HepG2 (cell line): ENCODE results near the gene ARFGEF2. TPM values are rescaled to one million over a fixed set of nuclear protein-coding genes. Genes with fewer than 3 reads are reported as not detected.

Experiments used
- CEBPB ChIP-seq: IDR thresholded peaks from 2 replicates; pipeline ENCODE4 v1.6.1; 2011; ENCODE audit warnings: low read depth, low read length, improper control_type of control experiment, borderline replicate concordance
- NR2F6 ChIP-seq, 2 experiments: IDR thresholded peaks; 2 replicates each; pipeline ENCODE4 v1.6.1; 2016; ENCODE audit warnings: antibody characterized with exemption in 1 of 2, mild to moderate bottlenecking in 1 of 2
- POGZ ChIP-seq: sonication (generic); formaldehyde crosslinking; IDR thresholded peaks from 2 replicates; pipeline ENCODE4 v1.4.0; 2020; ENCODE audit warnings: mild to moderate bottlenecking, missing genetic modification reagents
- PRDM4 ChIP-seq: sonication (generic); formaldehyde crosslinking; IDR thresholded peaks from 2 replicates; pipeline ENCODE4 v1.9.0; 2021; ENCODE audit warnings: missing genetic modification reagents, borderline replicate concordance
- RAD51 ChIP-seq: fragments of 450-650 bp; IDR thresholded peaks from 2 replicates; pipeline ENCODE4 v1.6.1; 2016; ENCODE audit warnings: borderline replicate concordance
- TEAD3 ChIP-seq: optimal IDR thresholded peaks from 2 replicates; pipeline ENCODE3; 2016; ENCODE audit warnings: borderline replicate concordance
- ZNF350 ChIP-seq: sonication (generic); formaldehyde crosslinking; IDR thresholded peaks from 2 replicates; pipeline ENCODE4 v1.4.0; 2020; ENCODE audit warnings: mild to moderate bottlenecking, low read depth, missing genetic modification reagents, borderline replicate concordance
- ZNF710 ChIP-seq: sonication (generic); formaldehyde crosslinking; IDR thresholded peaks from 2 replicates; pipeline ENCODE4 v1.5.0; 2020; ENCODE audit warnings: mild to moderate bottlenecking, missing genetic modification reagents, borderline replicate concordance
- polyA plus RNA-seq, 8 experiments: library from polyadenylated mRNA; depleted of rRNA in 3 of 8; stranded (reverse) in 7 of 8; unstranded in 1 of 8; fragments of >200 nt; fragmentation: Illumina TruSeq in 4 of 8; extraction: Trizol in 4 of 8; gene quantifications; 2 replicates each; pipeline versions ENCODE4 v1.2.1 to v1.2.3, GENCODE V29; 2011 to 2016; ENCODE audit warnings: low read depth in 4 of 8, missing spikeins in 1 of 8, mixed read lengths in 1 of 8; ENCODE audit not compliant: insufficient read depth in 1 of 8
- total RNA-seq, 5 experiments: library from RNA; depleted of rRNA; stranded (reverse); fragments of >200 nt; fragmentation: Illumina TruSeq; extraction: Trizol; gene quantifications; 2 replicates each; pipeline ENCODE4 v1.2.3, GENCODE V29; 2016; ENCODE audit warnings: low read depth in 1 of 5
- TF ChIP-seq, protein P1 (sequence below): sonication (generic); formaldehyde crosslinking; IDR thresholded peaks from 2 replicates; pipeline ENCODE4 v1.5.0; 2020; ENCODE audit warnings: mild to moderate bottlenecking, missing genetic modification reagents
- TF ChIP-seq, protein P2 (sequence below): sonication (generic); formaldehyde crosslinking; IDR thresholded peaks from 2 replicates; pipeline ENCODE4 v1.9.0; 2021; ENCODE audit warnings: mild to moderate bottlenecking, missing genetic modification reagents
- TF ChIP-seq, protein P3 (sequence below): sonication (generic); formaldehyde crosslinking; IDR thresholded peaks from 2 replicates; pipeline ENCODE4; 2020; ENCODE audit warnings: missing genetic modification reagents, mild to moderate bottlenecking, borderline replicate concordance

ARFGEF2 gene
- total and polyA plus RNA-seq, 2 of the 13 experiments (the other 11 are each of a cell fraction or from before 2014, with no cell fraction given) = 44.0 to 60.8 TPM

DNA sequence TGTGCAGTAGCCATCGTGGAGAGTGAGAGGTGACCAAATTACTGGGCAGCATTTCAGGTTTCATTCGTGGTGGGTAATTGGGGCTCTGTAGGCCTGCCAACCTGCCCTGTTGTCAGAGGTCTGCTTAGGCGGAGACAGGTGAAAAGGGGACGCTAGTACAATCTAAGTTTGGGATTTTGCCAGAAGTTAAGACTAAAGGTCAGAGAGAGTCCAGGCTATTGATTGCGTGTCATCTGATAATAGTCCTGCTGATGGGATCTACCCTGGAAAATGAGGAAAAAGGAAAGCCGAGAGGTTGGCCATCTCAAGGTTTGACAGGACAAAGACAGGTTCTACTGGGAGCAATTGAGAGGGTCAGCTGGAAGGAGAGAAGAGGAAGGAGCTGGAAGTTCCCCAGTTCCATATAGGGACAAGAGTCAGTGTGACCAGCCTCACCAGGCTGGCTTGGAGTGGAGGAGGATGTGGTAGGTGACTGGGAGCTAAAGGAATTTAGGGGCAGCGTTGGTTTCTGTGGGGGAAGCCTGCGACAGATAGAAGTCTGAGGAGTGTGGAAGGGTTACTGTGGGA is 10.9 kb downstream of the ARFGEF2 start (continued):
- TF ChIP-seq, protein P1, sequence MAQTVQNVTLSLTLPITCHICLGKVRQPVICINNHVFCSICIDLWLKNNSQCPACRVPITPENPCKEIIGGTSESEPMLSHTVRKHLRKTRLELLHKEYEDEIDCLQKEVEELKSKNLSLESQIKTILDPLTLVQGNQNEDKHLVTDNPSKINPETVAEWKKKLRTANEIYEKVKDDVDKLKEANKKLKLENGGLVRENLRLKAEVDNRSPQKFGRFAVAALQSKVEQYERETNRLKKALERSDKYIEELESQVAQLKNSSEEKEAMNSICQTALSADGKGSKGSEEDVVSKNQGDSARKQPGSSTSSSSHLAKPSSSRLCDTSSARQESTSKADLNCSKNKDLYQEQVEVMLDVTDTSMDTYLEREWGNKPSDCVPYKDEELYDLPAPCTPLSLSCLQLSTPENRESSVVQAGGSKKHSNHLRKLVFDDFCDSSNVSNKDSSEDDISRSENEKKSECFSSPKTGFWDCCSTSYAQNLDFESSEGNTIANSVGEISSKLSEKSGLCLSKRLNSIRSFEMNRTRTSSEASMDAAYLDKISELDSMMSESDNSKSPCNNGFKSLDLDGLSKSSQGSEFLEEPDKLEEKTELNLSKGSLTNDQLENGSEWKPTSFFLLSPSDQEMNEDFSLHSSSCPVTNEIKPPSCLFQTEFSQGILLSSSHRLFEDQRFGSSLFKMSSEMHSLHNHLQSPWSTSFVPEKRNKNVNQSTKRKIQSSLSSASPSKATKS = no peak
- TF ChIP-seq ZNF710 (CRISPR knock-in tag) (peak; percentile 62; the same call in 1 of the 2 replicates), RAD51 (no peak), CEBPB (peak; percentile 1; the same call in 1 of the 2 replicates), ZNF350 (peak; percentile 2; the same call in 1 of the 2 replicates), PRDM4 (CRISPR knock-in tag) (no peak), POGZ (CRISPR knock-in tag) (peak; percentile 43; the same call in 1 of the 2 replicates), TEAD3 (no peak), NR2F6 (IDR thresholded peaks at IDR 0.05) (peak; percentile 76), NR2F6 (CRISPR knock-in tag; IDR thresholded peaks at IDR 0.05) (peak; percentile 80)
- TF ChIP-seq, protein P2, sequence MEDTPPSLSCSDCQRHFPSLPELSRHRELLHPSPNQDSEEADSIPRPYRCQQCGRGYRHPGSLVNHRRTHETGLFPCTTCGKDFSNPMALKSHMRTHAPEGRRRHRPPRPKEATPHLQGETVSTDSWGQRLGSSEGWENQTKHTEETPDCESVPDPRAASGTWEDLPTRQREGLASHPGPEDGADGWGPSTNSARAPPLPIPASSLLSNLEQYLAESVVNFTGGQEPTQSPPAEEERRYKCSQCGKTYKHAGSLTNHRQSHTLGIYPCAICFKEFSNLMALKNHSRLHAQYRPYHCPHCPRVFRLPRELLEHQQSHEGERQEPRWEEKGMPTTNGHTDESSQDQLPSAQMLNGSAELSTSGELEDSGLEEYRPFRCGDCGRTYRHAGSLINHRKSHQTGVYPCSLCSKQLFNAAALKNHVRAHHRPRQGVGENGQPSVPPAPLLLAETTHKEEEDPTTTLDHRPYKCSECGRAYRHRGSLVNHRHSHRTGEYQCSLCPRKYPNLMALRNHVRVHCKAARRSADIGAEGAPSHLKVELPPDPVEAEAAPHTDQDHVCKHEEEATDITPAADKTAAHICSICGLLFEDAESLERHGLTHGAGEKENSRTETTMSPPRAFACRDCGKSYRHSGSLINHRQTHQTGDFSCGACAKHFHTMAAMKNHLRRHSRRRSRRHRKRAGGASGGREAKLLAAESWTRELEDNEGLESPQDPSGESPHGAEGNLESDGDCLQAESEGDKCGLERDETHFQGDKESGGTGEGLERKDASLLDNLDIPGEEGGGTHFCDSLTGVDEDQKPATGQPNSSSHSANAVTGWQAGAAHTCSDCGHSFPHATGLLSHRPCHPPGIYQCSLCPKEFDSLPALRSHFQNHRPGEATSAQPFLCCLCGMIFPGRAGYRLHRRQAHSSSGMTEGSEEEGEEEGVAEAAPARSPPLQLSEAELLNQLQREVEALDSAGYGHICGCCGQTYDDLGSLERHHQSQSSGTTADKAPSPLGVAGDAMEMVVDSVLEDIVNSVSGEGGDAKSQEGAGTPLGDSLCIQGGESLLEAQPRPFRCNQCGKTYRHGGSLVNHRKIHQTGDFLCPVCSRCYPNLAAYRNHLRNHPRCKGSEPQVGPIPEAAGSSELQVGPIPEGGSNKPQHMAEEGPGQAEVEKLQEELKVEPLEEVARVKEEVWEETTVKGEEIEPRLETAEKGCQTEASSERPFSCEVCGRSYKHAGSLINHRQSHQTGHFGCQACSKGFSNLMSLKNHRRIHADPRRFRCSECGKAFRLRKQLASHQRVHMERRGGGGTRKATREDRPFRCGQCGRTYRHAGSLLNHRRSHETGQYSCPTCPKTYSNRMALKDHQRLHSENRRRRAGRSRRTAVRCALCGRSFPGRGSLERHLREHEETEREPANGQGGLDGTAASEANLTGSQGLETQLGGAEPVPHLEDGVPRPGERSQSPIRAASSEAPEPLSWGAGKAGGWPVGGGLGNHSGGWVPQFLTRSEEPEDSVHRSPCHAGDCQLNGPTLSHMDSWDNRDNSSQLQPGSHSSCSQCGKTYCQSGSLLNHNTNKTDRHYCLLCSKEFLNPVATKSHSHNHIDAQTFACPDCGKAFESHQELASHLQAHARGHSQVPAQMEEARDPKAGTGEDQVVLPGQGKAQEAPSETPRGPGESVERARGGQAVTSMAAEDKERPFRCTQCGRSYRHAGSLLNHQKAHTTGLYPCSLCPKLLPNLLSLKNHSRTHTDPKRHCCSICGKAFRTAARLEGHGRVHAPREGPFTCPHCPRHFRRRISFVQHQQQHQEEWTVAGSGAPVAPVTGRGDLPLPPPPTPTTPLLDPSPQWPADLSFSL (CRISPR knock-in tag) = peak; percentile 27; the same call in 1 of the 2 replicates
- TF ChIP-seq, protein P3, sequence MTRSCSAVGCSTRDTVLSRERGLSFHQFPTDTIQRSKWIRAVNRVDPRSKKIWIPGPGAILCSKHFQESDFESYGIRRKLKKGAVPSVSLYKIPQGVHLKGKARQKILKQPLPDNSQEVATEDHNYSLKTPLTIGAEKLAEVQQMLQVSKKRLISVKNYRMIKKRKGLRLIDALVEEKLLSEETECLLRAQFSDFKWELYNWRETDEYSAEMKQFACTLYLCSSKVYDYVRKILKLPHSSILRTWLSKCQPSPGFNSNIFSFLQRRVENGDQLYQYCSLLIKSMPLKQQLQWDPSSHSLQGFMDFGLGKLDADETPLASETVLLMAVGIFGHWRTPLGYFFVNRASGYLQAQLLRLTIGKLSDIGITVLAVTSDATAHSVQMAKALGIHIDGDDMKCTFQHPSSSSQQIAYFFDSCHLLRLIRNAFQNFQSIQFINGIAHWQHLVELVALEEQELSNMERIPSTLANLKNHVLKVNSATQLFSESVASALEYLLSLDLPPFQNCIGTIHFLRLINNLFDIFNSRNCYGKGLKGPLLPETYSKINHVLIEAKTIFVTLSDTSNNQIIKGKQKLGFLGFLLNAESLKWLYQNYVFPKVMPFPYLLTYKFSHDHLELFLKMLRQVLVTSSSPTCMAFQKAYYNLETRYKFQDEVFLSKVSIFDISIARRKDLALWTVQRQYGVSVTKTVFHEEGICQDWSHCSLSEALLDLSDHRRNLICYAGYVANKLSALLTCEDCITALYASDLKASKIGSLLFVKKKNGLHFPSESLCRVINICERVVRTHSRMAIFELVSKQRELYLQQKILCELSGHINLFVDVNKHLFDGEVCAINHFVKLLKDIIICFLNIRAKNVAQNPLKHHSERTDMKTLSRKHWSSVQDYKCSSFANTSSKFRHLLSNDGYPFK = 0 out of 2 replicates have a peak, but pooled peaks have one; percentile 2
